Stimulated activated CD4-positive, alpha-beta T cell treated with anti-CD3 and anti-CD28 coated beads, Interleukin-15, amount 100 ng/mL, for 24 hours (primary cell): ENCODE results near the gene MSN.
"Not testable (repeated sequence)": the region's sequence is repeated elsewhere in the genome, so short reads cannot be mapped to it uniquely, and the experiment has no call there.

Experiments
- DNase-seq: peaks from one replicate; pipeline ENCODE4 v3.0.0-alpha.2; 2020

Gene MSN

DNA sequence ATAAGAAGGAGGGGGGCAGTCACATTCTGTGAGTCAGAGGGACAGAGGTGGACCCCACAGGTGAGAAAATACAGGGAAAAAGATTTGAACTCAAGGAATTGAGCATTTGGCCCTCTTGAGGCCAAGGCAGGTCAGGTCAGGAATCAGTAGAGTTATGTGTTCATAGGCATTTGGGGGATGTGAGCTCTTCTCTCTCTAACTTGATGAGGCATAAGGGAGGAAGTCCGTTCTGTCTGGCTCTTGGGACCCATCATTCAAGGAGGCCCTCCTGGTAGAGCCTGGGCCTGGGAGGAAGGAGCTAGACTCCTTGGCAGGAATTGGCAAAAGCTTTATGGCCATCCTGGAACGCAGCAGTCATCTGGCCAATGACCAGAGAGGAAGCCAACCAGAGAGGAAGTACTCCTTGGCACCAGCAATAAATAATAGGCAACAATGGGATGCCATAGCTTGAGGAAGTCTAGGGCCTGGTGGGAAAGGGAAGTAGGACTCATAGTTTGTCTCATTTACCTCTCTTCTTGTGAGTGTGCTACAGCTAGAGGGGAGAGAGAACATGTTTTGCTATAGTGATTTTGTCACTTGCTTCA lies 53.0 kb downstream of the MSN start:
- DNase-seq, result no peak

DNA sequence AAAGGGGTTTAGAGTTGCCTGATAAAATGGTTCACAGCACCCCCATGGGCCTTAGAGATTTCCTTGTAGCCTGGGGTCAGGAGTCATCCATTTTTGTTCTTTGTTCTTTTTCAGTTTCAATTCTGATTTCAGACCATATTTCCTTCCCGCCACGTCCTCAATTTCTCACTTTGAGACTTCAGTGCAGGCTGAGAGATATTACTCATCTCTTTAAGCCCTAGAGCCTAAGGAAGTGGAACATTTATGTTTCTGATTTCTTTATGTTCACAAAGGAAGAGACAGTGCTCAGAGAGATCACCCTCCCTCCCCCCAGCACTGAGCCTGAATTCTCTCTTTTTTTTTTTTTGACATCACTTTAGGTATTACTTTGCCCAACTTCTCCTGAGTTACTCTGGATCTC lies 56.3 kb downstream of the MSN start:
- peak; percentile 61 for DNase-seq

DNA sequence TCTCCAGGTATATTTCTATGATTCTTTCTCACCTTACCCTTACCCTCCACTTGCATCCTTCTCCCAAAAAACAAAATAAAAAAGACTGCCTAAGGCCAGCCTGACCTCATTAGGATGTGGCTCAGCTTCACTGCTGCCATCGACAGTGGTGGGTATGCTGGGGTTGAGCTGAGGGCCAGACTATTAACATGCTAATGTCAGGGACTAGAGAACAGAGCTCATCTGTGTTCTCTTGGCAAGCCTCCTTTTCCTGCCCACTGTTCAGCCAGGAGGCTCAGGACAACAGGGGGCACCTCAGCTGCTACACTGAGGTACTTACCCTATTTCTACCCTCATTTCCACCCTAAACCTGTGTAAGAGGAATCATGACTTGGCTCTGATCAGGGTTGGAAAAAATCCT lies 59.3 kb downstream of the MSN start:
- DNase-seq, result no peak

DNA sequence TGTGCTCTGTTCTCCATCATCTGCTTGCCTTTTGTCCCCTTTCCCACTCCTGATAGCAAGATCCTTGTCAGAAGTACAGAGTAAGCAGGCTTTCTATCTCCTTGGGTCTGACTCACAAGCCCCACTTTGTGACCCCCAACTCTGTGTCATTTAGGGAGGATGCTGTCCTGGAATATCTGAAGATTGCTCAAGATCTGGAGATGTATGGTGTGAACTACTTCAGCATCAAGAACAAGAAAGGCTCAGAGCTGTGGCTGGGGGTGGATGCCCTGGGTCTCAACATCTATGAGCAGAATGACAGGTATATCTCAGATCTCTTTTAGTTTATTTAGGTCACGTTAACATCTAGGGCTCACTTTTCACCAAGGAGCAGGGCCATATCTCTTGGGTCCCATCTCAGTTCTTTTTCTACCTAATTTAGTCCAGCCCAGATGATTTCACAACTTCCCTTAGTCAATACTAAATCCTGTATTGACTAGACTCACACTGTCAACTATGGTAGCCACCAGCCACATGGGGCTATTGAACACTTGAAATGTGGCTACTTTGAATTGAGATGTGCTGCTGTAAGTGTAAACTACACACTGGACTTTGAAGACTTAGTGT lies 64.3 kb downstream of the MSN start:
- no peak for DNase-seq

DNA sequence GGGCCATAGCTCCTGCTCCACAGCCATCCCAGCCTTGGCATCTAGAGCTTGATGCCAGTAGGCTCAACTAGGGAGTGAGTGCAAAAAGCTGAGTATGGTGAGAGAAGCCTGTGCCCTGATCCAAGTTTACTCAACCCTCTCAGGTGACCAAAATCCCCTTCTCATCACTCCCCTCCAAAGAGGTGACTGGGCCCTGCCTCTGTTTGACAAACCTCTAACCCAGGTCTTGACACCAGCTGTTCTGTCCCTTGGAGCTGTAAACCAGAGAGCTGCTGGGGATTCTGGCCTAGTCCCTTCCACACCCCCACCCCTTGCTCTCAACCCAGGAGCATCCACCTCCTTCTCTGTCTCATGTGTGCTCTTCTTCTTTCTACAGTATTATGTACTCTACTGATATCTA lies 73.5 kb downstream of the MSN start:
- no peak for DNase-seq

DNA sequence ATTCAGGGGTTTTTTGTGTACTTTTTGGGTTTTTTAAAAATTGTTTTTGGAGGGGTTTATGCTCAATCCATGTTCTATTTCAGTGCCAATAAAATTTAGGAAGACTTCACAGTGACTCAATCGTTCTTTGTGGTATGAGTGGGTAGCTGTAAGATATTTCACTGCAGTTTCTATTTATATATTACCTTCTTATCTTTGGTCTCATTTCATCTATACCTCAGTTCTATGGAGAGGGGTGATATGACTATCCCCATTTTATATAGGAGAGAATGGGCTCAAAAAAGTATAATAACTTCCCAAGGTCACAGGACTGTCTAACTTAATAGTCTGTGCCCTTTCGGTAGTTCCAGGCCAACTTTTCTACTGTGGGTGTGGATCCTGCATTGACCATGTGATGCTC lies 74.4 kb downstream of the MSN start:
- DNase-seq, result no peak

DNA sequence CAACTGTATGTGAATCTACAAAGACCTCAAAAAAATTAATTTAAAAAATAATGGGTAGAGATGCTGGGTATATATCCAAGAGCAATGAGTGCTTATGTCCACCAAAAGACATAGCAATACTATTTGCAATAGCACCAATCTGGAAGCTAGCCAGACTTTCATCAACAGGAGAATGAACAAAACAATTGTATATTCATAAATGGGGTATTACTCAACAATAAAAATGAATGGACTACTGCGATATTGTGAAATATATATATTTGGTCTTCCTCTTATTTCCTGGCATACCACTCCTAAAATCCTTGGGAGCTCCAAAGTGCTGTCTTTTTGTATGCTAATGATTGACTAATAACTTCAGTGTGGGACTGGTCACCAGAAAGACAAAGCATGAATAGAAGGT lies 77.5 kb downstream of the MSN start:
- no peak for DNase-seq

DNA sequence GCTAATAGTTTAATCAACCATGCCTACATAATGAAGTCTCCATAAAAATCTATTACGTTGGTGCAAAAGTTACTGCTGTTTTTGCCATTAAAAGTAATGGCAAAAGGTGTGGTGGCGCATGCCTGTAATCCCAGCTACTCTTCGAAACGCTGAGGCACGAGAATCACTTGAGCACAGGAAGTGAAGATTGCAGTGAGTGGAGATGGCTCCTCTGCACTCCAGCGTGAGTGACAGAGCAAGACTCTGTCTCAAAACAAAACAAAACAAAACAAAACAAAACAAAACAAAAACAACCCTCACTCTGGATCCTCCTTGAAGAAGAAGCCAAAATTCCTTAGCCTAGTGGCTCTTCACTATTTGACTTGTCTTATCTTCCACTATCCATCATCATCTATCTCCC lies 78.0 kb downstream of the MSN start:
- no peak for DNase-seq

DNA sequence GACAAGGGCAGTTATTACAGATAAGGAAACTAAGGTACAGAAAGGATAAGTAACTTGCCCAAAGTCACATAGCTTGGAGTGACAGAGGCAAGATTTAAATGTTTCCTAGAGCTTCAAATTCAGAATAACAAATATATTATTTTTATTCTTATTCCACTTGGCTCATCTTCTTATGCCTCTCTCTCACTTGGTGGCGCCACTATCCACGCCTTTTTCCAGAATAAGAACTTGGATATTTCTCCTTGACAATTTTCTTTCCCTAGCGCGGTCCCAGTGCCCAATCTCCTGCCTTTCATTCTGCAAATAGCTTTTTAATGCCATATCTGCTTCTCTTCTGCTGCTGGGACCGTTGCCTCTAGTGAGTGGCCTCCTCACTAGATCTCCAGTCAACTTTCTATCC lies 78.5 kb downstream of the MSN start:
- DNase-seq, result no peak

DNA sequence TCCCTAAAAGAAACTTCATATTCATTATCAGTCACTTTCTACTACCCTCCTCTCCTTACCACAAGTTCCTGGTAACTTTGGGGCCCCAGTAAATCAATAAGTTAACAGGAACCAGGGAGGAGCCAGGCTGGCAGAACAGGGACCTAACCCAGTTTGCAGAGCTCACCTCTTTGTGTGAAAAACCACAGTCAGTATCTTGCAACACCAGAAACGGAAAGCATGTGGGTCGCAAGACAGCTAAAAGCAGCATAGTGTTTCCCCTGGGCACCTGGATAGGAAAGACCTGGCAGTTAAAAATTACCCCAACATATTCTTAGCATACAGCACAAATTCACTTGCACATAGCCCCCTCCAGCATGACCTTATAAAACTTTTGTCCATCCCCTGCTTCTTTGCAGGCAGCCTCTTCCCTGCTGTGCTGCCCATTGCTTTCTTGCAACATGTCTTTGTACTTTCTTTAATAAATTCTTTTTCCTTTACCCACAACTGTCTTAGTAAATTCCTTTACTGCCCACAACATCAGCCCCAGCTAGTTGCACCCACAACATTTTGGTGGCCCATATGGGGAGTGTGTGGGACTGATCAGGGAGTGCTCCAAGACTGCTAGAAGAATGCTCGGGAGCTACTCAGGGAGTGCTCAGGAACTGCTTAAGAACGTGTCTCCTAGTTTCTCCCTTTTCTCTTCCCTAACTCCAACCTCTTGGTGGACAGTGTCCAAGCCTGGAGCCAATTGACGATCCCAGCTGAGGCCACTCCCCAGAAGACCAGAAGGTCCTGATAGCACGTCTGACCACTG lies 83.4 kb downstream of the MSN start:
- DNase-seq, result peak; percentile 53

DNA sequence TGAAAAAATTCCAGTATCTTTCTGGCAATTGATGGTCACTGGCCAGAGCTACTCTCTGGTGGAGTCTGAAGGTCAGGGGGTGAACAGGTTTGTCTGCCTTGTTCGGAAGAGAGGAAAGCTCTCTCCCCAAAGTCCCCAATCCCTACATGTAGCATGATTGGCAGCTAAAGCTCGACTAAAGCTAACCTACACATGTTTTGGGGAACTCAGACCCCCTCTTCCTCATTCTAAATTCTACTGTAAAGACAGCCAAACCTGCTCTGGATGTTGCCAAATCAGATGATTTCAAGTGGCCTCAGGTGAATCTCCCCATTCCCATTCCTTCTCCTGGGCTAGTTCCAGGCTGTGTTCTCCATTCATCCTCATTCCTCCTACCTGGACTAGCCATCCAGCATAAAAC lies 84.1 kb downstream of the MSN start:
- no peak for DNase-seq

DNA sequence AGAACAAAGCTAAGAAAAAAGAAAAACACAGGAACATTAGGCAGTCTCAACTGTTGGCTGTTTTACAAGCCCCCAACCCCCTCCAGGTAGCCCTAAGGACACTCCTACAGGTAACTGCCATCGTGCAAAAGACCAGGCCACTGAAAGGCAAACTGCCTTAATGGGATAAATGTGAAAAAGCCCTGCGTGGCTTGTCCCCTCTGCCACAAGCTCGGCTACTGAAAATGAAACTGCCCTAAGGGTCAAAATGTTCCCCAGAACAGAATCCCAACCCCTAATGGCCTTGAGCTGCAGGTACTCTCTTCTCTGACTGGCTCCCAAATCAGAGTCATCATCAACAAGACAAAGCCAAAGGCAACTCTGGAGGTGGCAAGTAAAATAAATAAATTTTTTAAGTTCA lies 84.8 kb downstream of the MSN start:
- no peak for DNase-seq

DNA sequence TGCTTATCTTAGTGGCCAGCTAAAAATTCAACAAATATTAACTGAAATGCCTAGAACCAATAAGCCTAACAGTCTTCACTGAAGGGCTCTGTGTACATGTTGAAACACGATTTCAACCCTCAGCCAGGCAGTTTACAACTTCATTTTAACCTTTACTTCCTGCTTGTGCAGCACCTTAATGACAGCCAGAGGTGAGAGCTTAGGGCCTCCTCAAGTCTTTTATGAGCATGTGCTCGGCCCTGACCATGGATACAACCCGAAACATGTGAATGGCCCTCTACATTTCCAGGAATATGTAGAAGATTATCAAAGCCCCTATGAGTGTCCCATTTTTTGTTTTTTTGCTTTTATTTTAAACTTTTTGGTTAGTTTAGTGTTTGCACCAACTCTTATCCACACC lies 88.3 kb downstream of the MSN start:
- no peak for DNase-seq

DNA sequence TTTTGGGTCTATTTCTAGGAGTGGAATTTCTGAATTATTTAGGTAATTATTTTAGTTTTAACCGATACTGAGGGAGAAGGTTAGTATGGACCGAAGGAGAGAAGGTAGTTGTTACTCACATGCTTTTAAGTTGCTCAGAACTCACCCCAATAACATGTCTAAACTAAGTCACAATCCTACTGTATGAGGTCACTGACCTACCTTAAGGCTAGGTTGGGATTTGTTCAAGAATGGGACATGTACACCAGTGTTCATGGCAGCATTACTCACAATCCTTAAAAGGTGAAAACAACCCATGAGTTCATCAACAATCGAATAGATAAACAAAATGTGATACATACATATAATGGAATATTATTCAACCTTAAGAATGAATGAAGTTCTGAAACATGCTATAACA lies 90.5 kb downstream of the MSN start:
- DNase-seq, result no peak

DNA sequence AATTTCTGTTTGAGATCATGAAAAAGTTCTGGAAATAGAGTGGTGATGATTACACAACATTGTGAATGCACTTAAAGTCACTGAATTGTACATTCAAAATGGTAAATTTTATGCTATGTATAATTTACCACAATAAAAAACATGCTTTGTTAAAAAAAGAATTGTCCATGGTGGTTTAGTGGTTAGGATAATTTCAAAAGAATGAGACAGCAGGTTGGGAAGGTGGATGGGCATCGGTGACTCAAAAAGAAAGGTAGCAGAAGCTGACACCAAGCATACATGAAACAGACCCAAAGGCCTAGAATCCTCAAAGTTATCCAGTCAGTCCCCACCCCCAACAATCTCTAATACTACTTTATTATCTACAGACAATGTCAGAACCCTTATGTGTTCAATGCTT lies 91.1 kb downstream of the MSN start:
- DNase-seq, result no peak

DNA sequence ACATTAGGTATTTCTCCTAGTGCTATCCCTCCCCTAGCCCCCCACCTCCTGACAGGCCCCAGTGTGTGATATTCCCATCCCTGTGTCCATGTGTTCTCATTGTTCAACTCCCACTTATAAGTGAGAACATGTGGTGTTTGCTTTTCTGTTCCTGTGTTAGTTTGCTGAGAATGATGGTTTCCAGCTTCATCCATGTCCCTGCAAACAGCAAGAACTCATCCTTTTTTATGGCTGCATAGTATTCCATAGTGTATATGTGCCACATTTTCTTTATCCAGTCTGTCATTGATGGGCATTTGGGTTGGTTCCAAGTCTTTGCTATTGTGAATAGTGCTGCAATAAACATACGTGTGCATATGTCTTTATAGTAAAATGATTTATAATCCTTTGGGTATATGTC lies 92.1 kb downstream of the MSN start:
- DNase-seq, result not testable (repeated sequence)

DNA sequence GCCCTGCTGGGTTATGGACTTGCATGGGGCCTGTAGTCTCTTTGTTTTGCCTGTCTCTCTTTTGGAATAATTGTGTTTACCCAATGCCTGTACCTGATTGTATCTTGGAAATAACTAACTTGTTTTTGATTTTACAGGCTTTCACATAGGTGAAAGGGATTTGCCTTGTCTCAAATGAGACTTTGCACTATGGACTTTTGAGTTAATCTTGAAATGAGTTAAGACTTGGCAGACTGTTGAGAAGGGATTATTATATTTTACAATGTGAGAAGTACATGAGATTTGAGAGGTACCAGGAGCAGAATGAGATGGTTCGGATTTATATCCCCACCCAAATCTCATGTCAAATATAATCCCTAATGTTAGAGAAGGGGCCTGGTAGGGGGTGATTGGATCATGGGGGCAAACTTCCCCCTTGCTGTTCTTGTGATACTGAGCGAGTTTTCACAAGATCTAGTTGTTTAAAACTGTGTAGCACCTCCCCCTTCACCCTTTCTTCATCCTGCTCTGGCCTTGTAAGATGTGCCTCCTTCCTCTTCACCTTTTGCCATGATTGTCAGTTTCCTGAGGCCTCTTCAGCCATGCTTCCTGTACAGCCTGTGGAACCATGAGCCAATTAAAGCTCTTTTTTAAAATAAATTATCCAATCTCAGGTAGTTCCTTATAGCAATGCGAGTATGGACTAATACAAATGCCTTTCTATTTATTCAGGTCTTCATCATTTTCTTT lies 102.3 kb downstream of the MSN start:
- DNase-seq, result no peak

DNA sequence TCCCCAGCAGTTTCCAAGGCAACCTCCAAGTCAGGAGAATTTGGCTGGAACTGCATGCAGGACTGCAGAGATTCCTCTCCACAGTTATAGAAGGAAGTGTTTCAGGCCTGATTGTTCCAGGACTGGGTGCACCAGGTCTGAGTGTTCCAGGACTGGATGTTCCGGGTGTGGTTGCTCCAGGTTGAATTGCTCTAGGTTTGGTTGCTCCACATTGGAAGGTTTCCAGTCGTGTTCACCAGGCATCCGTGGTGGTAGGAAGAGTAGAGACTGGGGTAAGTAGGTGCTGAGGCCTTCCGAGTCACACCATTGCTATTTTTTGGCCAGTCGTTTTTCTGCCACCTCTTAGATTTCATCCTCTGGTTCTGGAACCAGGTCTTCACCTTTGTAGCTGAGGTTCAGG lies 105.4 kb downstream of the MSN start:
- no peak for DNase-seq

DNA sequence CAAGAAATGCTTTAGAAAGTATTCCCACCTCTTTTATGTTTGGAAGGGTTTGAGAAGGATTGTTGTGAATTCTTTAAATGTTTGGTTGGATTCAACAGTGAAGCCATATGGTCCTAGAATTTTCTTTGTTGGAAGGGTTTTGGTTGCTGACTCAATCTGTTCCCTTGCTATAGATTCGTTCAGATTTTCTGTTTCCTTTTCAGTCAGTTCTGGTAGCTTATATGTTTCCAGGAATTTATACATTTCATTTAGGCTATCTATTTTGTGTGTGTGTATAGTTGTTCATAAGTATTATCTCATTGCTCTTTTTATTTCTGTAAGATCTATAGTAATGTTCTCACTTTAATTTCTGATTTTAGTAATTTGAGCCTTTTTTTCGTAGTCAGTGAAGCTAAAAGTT lies 114.4 kb downstream of the MSN start:
- no peak for DNase-seq

DNA sequence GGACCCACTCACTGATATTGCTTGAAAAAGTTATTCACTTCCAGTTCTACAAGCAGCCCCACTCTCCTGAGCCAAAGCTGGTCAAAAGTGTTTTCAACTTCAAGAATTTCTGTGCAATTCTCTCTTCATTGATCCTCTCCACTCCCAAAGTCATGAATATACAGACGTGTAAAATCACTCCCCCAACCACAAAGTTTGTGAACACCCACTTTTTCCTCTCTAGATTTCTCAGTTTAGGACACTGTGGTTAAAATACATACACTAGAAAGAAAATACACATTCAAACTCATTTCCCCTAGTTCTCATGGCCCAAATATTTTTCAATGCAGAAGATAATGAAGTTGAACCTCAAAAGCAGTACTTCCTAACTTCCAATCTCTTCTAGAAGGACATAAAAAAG lies 116.3 kb downstream of the MSN start:
- no peak for DNase-seq
